HFF-Myc (cell line): Measurements from ENCODE around the gene ADAMTS1.

Experiments
- DNase-seq: peaks from one replicate; pipeline ENCODE4 v3.0.0-alpha.2; 2011; ENCODE audit warnings: low read depth; ENCODE audit errors: extremely low read depth
- H3K4me3 ChIP-seq: replicated peaks from 2 replicates; pipeline ENCODE4 v1.5.1; 2011; ENCODE audit warnings: low read depth, mild to moderate bottlenecking, control low read depth, low read length
- CTCF ChIP-seq: IDR thresholded peaks from 2 replicates; pipeline ENCODE4 v1.5.1; 2012; ENCODE audit warnings: mild to moderate bottlenecking, low read depth, low read length, control low read depth; ENCODE audit errors: missing control alignments

The ADAMTS1 gene

GRCh38 chr21:26840201-26840600, 5.0 kb downstream of the ADAMTS1 start:
- no peak for TF ChIP-seq CTCF
- DNase-seq = no peak
- no peak overlapping the region for H3K4me3 ChIP-seq

DNA sequence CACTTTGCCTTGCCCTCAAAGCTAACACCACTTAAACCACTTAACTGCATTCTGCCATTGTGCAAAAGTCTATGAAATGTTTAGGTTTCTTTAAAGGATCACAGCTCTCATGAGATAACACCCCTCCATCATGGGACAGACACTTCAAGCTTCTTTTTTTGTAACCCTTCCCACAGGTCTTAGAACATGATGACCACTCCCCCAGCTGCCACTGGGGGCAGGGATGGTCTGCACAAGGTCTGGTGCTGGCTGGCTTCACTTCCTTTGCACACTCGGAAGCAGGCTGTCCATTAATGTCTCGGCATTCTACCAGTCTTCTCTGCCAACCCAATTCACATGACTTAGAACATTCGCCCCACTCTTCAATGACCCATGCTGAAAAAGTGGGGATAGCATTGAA, 7.7 kb downstream of the ADAMTS1 start:
- no peak for DNase-seq
- no peak overlapping the region for H3K4me3 ChIP-seq
- no peak for TF ChIP-seq CTCF

DNA sequence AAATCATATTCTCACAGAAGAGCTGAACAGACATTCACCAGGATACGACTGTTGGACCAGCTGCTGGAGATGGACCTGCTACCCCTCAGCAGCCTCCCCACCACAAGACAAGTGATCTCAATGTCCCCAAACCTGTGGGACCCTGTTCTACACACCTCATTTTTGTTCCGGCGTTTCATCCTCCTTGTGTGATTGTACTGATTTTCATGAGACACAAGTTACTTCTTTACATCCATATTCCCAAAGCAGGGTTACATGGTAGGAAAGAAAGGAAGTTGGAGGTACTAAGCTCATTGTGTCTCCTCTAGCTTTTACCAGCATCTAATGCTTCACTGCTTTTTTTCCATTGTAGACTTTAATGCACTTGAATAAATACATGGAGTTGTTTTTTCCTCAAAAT, 8.7 kb downstream of the ADAMTS1 start:
- no peak for DNase-seq
- TF ChIP-seq CTCF = no peak
- H3K4me3 ChIP-seq = no peak overlapping the region

DNA sequence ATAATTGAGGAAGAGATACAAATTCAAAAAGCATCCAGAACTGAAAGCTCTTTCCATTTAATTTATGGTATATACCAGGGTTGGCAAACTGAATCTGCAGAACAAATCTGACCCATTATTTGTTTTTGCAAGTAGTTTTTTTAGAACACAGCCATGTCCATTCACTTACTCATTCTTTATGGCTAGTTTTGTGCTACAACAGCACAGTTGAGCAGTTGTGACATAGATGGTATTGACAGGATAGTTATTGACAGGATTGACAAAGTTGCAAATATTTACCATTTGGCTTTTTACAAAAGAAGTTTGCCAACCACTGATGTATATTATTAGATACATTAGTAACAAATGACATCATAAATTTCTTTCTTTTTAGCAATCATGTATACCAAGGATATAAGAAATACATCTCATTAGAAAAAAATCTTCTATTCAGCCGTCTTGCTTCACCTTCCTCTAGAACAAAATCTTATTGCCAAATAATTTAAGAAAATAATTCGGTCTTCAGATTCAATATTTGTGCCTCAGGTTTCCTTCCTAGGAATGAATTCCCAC, 9.4 kb downstream of the ADAMTS1 start:
- TF ChIP-seq CTCF = no peak
- H3K4me3 ChIP-seq = no peak overlapping the region
- no peak for DNase-seq

DNA sequence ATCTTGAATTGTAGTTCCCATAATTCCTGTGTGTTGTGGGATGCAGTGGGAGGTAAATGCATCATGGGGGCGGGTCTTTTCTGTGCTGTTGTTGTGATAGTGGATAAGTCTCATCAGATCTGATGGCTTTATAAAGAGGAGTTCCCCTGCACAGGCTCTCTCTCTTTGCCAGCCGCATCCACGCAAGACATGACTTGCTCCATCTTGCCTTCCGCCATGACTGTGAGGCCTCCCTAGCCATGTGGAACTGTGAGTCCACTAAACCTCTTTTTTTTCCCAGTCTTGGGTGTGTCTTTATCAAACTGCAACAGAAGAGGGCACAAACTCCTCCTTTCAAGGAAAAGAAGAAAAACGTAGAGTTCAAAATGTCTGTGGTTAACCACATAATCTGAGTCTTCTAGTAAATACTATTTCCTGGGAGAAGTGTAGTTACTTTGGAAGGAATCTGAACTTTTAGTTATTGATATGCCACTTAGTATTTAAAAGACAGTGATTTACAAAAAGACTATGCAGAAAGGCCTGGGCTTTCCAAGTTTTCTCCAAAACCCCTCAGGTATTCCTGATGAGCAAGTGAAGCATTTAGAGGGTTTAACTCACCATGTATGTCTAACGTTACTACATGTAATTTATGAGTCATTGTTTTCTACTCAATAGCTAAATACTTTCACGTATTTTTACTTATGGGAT, 10.0 kb downstream of the ADAMTS1 start:
- no peak for TF ChIP-seq CTCF
- H3K4me3 ChIP-seq = no peak overlapping the region
- DNase-seq = no peak

GRCh38 chr21:26834181-26834905, 10.9 kb downstream of the ADAMTS1 start:
- DNase-seq = no peak
- H3K4me3 ChIP-seq = no peak overlapping the region
- no peak for TF ChIP-seq CTCF
